KMS-11 (cell line): ENCODE results near the gene ITGA2.

Experiments
- H2AFZ ChIP-seq: fragments of 200-600 bp; sonication (generic); 2 replicates; pipeline ENCODE4 v1.6.1; 2016; ENCODE audit warnings: antibody characterized with exemption, mixed run types, low read depth
- H3K27ac ChIP-seq: fragments of 200-600 bp; sonication (generic); 2 replicates; pipeline ENCODE4 v1.6.1; 2016; ENCODE audit warnings: mild to moderate bottlenecking, mixed run types
- H3K27me3 ChIP-seq: fragments of 200-600 bp; sonication (generic); 2 replicates; pipeline ENCODE4 v1.6.1; 2017; ENCODE audit warnings: mild to moderate bottlenecking, low read depth, mixed run types, moderate library complexity; ENCODE audit not compliant: insufficient read depth
- H3K36me3 ChIP-seq: fragments of 200-600 bp; sonication (generic); 2 replicates; pipeline ENCODE4 v1.6.1; 2017; ENCODE audit warnings: mild to moderate bottlenecking, mixed run types; ENCODE audit not compliant: insufficient read depth
- H3K4me1 ChIP-seq: fragments of 200-600 bp; sonication (generic); 2 replicates; pipeline ENCODE4 v1.6.1; 2016; ENCODE audit warnings: mild to moderate bottlenecking, low read depth, mixed run types; ENCODE audit not compliant: poor library complexity, severe bottlenecking
- H3K4me2 ChIP-seq: fragments of 200-600 bp; sonication (generic); 2 replicates; pipeline ENCODE4 v1.7.0; 2016; ENCODE audit warnings: mild to moderate bottlenecking, mixed run types
- H3K4me3 ChIP-seq: fragments of 200-600 bp; sonication (generic); IDR thresholded peaks from 2 replicates; pipeline ENCODE4 v1.6.1; 2017; ENCODE audit warnings: low read depth, low read length, mixed read lengths; ENCODE audit not compliant: insufficient read depth
- H3K79me2 ChIP-seq: fragments of 200-600 bp; sonication (generic); 2 replicates; pipeline ENCODE4 v1.6.1; 2016; ENCODE audit warnings: low read depth, mixed run types; ENCODE audit not compliant: insufficient read depth
- H3K9ac ChIP-seq: fragments of 200-600 bp; sonication (generic); 2 replicates; pipeline ENCODE4 v1.6.1; 2016; ENCODE audit warnings: mild to moderate bottlenecking, mixed run types
- H4K20me1 ChIP-seq: fragments of 200-600 bp; sonication (generic); 2 replicates; pipeline ENCODE4 v1.6.1; 2016; ENCODE audit warnings: mild to moderate bottlenecking, mixed run types; ENCODE audit not compliant: insufficient read depth
- TF ChIP-seq, protein P1 (sequence below): fragments of 200-600 bp; sonication (generic); conservative IDR thresholded peaks from 2 replicates; pipeline ENCODE4 v1.6.1; 2017; ENCODE audit warnings: low read depth, mild to moderate bottlenecking, antibody characterized with exemption, low read length, moderate library complexity, mixed read lengths

ITGA2 gene

DNA sequence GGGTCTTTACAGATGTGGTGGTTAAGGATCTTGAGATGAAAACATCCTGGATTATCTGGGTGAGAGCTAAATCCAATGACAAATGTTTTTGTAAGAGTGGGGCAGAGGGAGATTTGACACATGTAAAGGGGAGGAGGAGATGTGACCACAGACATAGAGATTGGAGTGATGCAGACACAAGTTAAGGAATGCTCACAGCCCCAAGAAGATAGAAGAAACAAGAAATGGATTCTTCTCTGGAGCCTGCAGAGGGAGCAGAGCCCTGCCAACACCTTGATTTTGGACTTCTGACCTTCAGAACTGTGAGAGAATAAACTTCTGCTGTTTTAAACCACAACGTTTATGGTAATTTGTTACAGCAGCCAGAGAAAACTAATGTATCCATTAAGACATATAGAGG lies 21.7 kb downstream of the ITGA2 start:
- Histone ChIP-seq H3K4me3 (no peak overlapping the region), H3K4me2 (no peak overlapping the region), H4K20me1 (no peaks in the 10 kb centered on the region), H2AFZ (no peak overlapping the region), H3K27ac (no peak overlapping the region), H3K79me2 (no peaks in the 10 kb centered on the region), H3K4me1 (no peaks in the 10 kb centered on the region), H3K9ac (no peak overlapping the region), H3K27me3 (no peaks in the 10 kb centered on the region), H3K36me3 (no peaks in the 10 kb centered on the region)
- TF ChIP-seq, protein P1, sequence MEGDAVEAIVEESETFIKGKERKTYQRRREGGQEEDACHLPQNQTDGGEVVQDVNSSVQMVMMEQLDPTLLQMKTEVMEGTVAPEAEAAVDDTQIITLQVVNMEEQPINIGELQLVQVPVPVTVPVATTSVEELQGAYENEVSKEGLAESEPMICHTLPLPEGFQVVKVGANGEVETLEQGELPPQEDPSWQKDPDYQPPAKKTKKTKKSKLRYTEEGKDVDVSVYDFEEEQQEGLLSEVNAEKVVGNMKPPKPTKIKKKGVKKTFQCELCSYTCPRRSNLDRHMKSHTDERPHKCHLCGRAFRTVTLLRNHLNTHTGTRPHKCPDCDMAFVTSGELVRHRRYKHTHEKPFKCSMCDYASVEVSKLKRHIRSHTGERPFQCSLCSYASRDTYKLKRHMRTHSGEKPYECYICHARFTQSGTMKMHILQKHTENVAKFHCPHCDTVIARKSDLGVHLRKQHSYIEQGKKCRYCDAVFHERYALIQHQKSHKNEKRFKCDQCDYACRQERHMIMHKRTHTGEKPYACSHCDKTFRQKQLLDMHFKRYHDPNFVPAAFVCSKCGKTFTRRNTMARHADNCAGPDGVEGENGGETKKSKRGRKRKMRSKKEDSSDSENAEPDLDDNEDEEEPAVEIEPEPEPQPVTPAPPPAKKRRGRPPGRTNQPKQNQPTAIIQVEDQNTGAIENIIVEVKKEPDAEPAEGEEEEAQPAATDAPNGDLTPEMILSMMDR: no peak

DNA sequence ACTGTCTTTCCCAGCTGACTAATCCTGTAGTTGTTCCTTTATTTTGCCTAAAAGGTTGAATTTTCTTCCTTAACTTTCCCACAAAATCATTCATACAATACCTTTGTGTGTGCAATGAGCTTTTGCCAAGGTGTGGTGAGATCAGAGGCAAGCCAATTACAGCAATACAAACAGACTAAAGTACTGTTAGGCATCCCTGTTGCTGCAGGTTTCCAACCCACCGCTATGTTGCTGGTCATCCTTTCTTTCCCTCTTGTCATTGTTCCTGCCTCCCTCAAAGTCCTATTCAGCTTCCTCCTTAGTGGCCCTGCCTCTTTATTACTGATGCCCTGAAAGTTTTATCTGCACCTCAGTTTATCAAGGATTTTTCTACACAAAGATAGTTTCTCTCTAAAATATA lies 22.1 kb downstream of the ITGA2 start:
- H3K36me3 ChIP-seq: no peaks in the 10 kb centered on the region
- H2AFZ ChIP-seq: no peak overlapping the region
- TF ChIP-seq, protein P1: no peak
- no peaks in the 10 kb centered on the region for H4K20me1 ChIP-seq
- H3K79me2 ChIP-seq: no peaks in the 10 kb centered on the region
- H3K4me3 ChIP-seq: no peak overlapping the region
- no peak overlapping the region for H3K4me2 ChIP-seq
- H3K4me1 ChIP-seq: no peaks in the 10 kb centered on the region
- no peak overlapping the region for H3K27ac ChIP-seq
- H3K27me3 ChIP-seq: no peaks in the 10 kb centered on the region
- no peak overlapping the region for H3K9ac ChIP-seq

DNA sequence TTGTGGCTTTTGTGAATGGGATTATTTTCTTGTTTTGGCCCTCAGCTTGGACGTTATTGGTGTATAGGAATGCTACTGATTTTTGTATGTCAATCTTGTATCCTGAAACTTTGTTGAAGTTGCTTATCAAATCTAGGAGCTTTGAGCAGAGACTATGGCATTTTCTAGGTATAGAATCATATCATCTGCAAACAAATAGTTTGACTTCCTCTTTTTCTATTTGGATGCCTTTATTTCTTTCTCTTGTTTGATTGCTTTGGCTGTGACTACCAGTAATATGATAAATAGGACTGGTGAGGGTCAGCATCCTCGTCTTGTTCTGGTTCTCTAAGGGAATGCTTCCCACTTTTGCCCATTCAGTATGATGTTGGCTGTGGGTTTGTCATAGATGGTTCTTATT lies 24.7 kb downstream of the ITGA2 start:
- no peaks in the 10 kb centered on the region for H3K4me1 ChIP-seq
- H4K20me1 ChIP-seq: no peaks in the 10 kb centered on the region
- no peak overlapping the region for H3K4me2 ChIP-seq
- no peaks in the 10 kb centered on the region for H3K36me3 ChIP-seq
- TF ChIP-seq, protein P1: no peak
- no peak overlapping the region for H3K4me3 ChIP-seq
- no peak overlapping the region for H3K9ac ChIP-seq
- no peak overlapping the region for H2AFZ ChIP-seq
- H3K79me2 ChIP-seq: no peaks in the 10 kb centered on the region
- H3K27me3 ChIP-seq: no peaks in the 10 kb centered on the region
- no peak overlapping the region for H3K27ac ChIP-seq

DNA sequence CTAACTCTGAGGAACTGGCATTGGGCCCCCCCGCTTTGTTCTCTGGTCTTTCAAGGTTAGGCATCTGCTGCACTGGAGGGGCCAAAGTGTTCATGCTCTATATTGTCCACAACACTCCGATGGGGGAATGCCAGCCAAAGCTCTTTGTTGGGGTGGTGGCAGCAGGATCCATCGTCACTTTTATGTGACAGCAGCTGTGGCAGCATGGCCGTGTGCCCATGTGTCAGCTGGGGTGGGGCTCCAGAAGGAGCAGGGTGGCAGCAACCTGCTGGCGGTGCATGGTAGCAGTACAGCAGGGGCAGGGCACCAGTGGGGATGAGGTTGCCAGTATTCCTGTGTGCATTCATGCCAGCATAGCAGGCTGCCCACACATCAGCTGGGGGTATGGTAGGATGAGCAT lies 28.2 kb downstream of the ITGA2 start:
- Histone ChIP-seq H3K4me3 (no peak overlapping the region), H2AFZ (no peak overlapping the region), H3K36me3 (no peaks in the 10 kb centered on the region), H3K27ac (no peak overlapping the region), H3K4me2 (no peak overlapping the region), H3K4me1 (no peaks in the 10 kb centered on the region), H3K9ac (no peak overlapping the region), H4K20me1 (no peaks in the 10 kb centered on the region), H3K79me2 (no peaks in the 10 kb centered on the region), H3K27me3 (no peaks in the 10 kb centered on the region)
- TF ChIP-seq, protein P1: no peak
